ENCODE data around the gene CXCR5.

The CXCR5 gene

DNA sequence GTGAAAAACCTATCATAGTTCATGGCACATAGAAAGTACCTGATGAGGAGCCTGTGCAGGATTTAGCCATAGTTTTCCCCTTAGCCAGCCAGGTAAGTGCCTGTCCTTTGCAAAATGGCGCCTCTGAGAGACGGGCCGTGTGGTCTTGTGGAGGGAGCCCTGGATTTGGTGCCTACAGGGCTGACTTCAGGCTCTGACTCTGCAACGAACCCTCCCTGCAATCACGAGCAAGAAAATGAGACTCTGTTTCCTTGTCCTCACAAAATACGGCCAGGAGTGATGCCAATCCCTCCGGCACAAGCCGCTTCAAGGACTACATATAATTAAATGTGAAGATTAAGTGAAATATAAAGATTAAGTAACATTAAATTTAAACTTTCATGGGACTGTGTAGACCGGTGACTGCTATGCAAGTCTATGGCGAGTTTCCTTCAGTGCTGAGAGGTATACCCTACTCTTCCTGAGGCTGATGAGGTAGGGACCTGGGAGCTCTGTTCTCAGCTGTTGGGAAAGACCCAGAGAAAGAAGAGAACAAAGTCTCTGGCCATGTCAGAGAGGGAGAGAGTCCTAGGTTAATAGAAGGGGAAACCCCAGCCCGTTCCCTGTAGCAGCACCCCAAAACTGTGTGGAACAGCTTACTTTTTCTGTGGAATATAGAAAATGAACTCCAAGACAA is 6.1 kb upstream of the CXCR5 start:
- no peak for DNase-seq

- DNase-seq = no peak
Observed at GRCh38 chr11:118878163-118878563, 5.5 kb upstream of the CXCR5 start.

DNA sequence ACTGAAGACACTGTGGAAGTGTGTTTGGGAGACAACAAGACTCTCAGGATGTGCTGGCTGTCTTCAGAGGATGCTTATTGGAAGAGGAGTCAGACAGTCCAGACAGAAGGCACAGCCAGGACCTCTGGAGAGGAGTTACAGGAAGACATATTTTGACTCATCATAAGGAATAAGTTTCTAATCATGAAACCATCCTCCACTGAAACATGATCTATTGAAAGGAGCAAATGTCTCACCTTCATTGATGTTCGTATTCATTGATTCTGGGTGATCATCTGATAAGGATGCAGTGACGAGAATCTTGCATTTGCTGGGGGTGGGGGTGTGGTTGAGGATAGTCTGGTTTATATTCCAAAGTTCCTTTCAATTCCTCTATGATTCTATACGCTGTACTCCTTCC is 2.5 kb upstream of the CXCR5 start:
- DNase-seq = no peak

DNA sequence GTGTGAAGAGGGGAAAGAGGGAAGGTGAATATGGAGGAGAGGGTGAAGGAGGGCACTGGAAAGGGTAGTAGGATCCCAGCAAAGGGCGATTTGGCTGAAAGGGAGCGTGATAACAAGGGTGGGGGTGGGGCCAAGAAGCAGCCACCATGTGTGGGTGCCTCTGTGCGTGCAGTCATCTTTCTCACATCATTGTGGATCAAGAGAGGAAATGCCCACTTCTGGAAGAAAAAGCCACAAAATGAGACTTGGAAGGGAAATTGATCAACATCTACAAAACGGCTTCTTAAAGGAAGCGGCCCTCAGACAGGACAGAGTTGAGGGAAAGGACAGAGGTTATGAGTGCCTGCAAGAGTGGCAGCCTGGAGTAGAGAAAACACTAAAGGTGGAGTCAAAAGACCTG is 1.2 kb upstream of the CXCR5 start:
- no peak for DNase-seq

DNA sequence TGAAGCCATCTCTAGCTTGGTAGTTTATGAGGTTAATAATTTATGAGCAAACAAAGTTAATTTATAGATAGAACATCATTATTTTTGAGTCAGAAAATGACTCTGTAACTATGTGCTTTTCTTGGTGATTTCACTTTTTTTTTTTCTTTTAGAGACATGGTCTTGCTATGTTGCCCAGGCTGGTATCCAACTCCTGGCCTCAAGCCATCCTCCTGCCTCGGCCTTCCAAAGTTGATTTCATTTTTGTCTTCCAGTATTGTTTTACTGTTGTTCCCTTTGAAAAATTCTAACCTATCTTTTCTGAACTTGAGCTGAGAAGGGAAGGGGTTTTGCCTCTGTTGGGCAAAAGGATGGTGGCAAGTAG is 706 bp upstream of the CXCR5 start:
- no peak for DNase-seq

DNA sequence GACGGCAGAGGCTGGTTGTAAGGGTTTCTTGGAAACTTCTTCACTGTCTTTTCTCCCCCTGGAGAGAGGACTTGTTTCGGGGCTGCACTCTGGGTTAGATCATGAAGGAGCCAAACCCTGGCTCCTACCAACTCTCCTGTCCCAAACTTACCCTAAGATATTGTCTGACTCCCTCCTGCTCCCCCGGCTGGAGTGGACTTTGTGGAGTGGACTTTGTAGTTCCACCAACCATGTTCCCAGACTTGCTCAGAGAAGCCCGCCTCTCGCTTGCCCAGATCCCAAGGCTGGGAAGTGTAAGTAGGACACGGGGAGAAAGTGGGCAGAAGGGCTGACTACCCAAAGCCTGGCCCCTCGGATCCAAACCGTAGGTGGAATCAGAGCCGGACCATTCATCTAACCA is 1.2 kb downstream of the CXCR5 start:
- no peak for DNase-seq

DNA sequence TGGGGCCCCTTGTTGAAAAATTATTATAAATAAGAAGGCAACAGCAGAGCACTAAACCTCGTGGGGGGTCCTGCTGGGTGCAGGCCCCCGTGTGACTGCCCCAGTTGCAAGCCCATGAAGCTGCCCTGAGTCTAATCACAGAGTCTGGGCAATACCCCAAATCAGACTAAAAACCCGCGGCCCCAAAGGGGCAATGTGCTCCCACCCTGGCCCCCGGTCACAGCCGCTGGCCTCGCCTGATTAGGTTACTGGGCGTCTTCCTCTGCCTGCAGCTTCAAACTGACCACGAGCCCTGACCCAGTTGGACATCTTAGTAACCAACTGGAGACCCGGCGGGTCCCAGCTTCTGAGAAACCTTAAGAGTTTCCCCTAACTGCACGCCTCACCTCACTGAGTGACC is 1.6 kb downstream of the CXCR5 start:
- DNase-seq = no peak

DNA sequence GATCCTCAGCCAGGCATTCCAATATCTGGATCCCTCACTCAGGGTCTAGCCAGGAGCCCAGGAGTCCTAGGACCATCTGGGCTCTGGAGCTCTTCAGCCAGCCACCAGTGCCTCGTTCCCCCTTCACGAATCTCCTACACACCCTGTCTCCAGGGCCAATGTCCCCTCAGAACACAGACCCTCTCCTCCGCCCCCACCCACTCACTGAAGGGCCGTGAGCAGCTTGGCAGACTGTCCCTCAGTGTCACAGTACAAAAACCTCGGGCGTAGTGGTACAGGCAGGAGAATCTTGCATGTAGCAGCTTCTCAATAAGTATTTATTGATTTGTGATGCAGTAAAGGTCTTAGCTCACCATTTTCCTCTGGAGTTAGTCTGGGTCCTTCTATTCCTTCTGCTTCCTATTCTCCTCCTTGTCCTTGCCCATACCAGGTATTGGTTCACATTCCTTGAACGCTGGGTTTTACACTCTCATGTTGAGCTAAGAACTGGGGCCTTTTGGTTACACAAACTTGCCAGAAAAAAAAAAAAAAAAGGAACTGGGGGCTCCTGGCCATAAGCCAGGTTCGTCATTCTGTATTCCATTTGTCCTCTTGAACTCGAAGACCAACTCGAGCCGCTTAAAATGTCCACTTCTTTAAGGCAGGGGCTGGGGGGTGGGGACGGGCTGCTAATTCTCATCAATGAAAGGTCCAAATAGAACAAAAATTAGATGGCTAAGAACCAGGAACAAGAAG is 2.3 kb downstream of the CXCR5 start:
- DNase-seq = no peak

- no peak for DNase-seq
Observed at GRCh38 chr11:118886681-118887111, 3.0 kb downstream of the CXCR5 start.

- no peak for DNase-seq
Observed at GRCh38 chr11:118887206-118887605, 3.5 kb downstream of the CXCR5 start.

GRCh38 chr11:118888398-118888797 is 4.7 kb downstream of the CXCR5 start:
- DNase-seq = no peak

GRCh38 chr11:118889797-118890196 is 6.1 kb downstream of the CXCR5 start:
- DNase-seq = no peak

DNA sequence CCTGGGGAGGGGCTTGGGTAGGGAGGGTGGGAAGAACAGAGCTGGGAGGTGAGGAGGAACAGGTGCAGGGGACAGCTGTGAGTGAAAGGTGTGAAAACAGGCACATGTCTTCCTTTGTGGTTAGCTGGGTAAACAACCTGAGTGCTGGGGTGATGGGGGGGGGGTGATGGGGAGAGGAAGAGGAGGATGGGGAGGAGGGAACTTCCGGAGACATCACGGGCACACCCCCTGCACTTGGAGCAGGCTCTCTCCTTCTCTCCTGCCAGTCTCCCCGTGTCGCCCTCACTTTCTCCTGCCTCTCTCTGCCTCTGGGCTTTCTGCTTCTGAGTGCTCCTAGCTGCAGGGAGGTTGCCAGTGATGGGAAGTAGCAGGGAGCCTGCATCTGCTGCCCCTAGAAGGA is 8.8 kb downstream of the CXCR5 start:
- no peak for DNase-seq

DNA sequence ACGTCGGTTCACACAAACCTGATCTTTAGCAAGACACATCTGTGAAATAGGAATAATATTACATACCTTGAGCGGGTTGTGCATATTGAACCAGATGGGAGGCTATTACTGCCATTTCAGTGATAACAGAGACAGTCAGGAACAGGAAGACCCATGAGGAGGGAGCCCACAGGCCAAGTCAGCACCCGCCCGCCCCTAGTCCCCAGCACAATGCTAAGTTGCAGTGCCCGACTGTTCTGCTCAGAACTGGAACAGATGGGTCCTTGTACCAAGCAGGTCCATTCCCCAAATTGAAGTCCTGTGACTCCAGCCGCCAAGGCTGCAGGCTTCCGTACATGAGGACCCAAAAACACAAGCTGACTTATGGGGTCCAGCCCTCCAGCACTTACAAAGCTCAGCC is 9.3 kb downstream of the CXCR5 start:
- no peak for DNase-seq

GRCh38 chr11:118893662-118894061 is 10.0 kb downstream of the CXCR5 start:
- DNase-seq = no peak

DNA sequence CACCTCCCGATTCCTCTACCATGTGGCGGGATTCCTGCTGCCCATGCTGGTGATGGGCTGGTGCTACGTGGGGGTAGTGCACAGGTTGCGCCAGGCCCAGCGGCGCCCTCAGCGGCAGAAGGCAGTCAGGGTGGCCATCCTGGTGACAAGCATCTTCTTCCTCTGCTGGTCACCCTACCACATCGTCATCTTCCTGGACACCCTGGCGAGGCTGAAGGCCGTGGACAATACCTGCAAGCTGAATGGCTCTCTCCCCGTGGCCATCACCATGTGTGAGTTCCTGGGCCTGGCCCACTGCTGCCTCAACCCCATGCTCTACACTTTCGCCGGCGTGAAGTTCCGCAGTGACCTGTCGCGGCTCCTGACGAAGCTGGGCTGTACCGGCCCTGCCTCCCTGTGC is 10.5 kb downstream of the CXCR5 start:
- DNase-seq = no peak

GRCh38 chr11:118895093-118896039 is 11.7 kb downstream of the CXCR5 start:
- DNase-seq = no peak

DNA sequence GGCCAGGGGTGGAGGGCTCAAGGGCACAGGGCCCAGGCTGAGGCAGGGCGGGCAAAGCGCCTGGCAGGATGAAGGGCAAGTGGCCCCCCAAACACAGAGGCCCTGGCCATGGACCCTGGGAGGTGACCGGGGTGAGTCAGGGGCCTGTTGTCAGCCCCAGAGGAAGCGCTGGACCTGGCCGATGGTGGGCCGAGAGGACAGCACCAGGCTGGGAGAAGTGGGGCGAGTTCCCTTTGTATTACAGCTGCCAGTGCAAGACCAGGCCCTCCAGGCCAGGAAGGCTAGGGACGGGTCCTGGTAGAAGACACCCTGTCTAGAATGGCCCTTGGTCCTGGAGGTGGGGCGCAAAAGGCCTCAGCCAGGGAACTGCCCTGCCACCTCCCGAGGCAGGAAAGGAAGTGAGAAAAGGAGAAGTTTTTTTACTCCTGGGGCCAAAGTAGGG is 12.8 kb downstream of the CXCR5 start:
- DNase-seq = no peak

DNA sequence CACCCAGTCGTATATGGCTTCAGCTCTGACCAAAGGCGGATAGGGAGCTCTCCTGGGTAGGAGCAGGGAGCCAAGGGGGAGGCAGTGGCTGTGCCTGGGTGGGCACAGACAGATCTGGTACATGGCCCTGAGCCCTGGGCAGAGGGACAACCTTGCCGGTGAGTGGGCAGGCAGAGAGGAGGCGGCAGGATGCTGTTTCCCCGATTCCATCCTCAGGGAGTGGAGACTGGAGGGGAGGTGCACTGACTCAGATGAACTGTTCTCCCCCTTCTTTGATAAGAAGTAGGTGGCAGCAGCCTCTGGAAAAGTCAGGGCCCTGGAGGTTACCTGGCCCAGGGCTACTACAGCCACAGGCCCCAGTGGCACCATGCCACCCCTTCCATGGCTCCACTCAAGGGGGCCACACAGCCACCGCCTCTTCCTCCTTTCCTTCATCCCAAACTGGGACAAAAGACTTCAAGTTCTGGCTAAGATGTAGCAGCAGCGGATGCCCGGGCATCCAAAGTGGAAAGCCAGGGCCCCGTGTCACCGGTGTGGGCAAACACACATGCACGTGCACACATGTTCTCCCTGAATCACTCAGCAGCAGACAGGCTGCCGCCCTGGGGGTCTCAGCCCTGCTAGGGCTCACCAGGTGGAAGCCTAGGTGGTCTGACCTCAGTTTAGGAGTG is 13.4 kb downstream of the CXCR5 start:
- DNase-seq = no peak

DNA sequence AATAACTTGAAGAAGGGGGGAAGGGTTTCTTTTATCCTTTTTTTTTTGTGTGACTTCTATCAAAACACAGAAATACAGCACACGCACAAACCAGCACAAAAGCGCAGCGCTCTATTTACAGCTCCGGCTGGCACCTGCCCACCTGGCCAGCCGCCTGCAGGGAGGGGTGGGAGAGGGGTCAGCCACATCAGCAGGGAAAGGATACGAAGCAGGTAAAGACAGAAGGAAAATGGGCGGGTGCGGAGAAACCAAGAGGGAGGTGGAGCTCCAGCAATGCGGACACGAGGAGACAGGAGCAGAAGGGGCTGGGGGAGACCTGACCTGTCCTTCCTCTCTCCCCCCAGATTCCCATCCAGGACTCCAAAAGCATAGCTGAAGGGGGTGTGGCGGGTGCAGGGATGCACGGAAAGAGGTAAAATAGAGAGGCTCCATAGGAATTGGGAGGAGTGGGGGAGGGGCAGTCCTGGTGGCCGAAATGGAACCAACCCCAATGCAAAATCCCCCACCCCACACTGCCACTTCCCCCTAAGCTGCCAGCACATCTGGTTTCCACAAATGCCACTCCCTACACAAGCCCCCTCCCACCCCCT is 14.1 kb downstream of the CXCR5 start:
- DNase-seq = no peak

DNA sequence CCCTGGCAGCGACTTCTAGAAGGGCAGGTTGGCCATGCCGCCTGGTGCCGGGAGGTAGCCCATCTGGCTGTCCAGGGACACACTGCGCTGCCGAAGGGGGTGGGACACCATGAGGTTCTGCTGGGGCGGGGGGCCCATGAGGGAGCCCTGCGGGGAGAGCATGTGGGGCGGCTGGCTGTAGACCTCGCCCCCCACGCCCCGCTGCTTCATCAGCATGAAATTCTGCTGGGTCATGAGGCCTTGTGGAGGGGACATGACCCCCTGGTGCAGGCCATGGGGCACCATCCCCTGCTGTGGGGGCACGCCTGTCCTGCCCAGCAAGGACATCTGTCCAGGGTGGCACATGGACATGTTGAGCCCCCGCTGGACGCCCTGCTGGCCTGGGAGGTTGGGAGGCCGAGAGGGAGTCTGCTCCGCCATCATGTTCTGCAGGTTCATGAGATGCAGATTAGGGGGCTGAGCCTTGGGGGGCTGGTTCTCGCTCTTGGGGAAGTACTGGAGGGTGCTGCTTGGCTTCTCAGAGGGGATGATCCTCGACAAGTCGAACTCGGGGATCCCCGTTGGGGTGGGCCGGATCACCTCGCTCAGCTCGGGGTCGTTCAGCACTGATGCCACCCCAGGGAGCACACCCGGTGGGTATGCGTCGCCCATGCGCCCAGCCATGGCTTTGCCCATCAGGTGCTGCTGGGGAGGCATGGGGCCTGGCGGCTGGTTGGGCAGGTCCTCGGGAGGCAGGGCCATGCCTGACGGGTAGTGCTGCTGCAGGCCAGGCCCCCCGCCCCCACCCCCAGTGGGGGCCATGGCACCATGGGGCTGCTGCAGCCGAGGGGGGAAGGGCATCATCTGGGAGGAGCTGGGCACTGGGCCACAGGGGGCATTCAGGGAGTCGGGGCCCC is 15.0 kb downstream of the CXCR5 start:
- no peak for DNase-seq

GRCh38 chr11:118899296-118899688 is 15.6 kb downstream of the CXCR5 start:
- no peak for DNase-seq

All from SHP77 treated with DMSO at 0.1 percent for 48 hours (cell line).